MM.1S (cell line): ENCODE results near the gene WRNIP1.
A peak's percentile ranks its signal among the peaks of the same experiment; 100 is the strongest.

Experiments used
- DNase-seq: peaks from one replicate; pipeline ENCODE4 v3.0.0-alpha.2; 2015
- H2AFZ ChIP-seq: fragments of 300-600 bp; sonication (generic); 2 replicates; pipeline ENCODE4 v1.6.0; 2016; ENCODE audit warnings: antibody characterized with exemption, low read length
- H3F3A ChIP-seq: fragments of 300-600 bp; sonication (generic); 2 replicates; pipeline ENCODE4 v1.6.1; 2016; ENCODE audit warnings: mild to moderate bottlenecking, antibody characterized with exemption, low read length, moderate library complexity, mixed read lengths; ENCODE audit not compliant: insufficient read depth
- H3K27ac ChIP-seq: fragments of 300-600 bp; sonication (generic); 2 replicates; pipeline ENCODE4 v1.5.1; 2016; ENCODE audit warnings: mild to moderate bottlenecking, low read length
- H3K27me3 ChIP-seq: fragments of 300-600 bp; sonication (generic); replicated peaks from 2 replicates; pipeline ENCODE4 v1.6.0; 2016; ENCODE audit warnings: low read length; ENCODE audit not compliant: insufficient read depth
- H3K36me3 ChIP-seq: fragments of 300-600 bp; sonication (generic); replicated peaks from 2 replicates; pipeline ENCODE4 v1.6.1; 2016; ENCODE audit warnings: mild to moderate bottlenecking, low read length, mixed read lengths; ENCODE audit not compliant: insufficient read depth
- H3K4me1 ChIP-seq: fragments of 300-600 bp; sonication (generic); 2 replicates; pipeline ENCODE4 v1.6.1; 2016; ENCODE audit warnings: low read length, mixed read lengths
- H3K4me2 ChIP-seq: fragments of 300-600 bp; sonication (generic); 2 replicates; pipeline ENCODE4 v1.6.0; 2016; ENCODE audit warnings: low read depth, low read length
- H3K4me3 ChIP-seq: fragments of 300-600 bp; sonication (generic); 2 replicates; pipeline ENCODE4 v1.5.1; 2016; ENCODE audit warnings: low read length, mixed read lengths
- H3K79me2 ChIP-seq: fragments of 300-600 bp; sonication (generic); 2 replicates; pipeline ENCODE4 v1.6.1; 2016; ENCODE audit warnings: mixed run types, low read length, mixed read lengths
- H3K9ac ChIP-seq: fragments of 300-600 bp; sonication (generic); 2 replicates; pipeline ENCODE4 v1.6.1; 2016; ENCODE audit warnings: low read length, mixed read lengths
- H3K9me2 ChIP-seq: fragments of 300-600 bp; sonication (generic); replicated peaks from 2 replicates; pipeline ENCODE4 v1.6.1; 2016; ENCODE audit warnings: mild to moderate bottlenecking, low read length, mixed read lengths; ENCODE audit not compliant: insufficient read depth
- H3K9me3 ChIP-seq: fragments of 300-600 bp; sonication (generic); replicated peaks from 2 replicates; pipeline ENCODE4 v1.6.1; 2016; ENCODE audit warnings: mild to moderate bottlenecking, low read length, mixed read lengths; ENCODE audit not compliant: insufficient read depth
- H4K20me1 ChIP-seq: fragments of 300-600 bp; sonication (generic); 2 replicates; pipeline ENCODE4 v1.6.1; 2016; ENCODE audit warnings: mild to moderate bottlenecking, low read length, moderate library complexity, mixed read lengths; ENCODE audit not compliant: insufficient read depth
- EZH2 ChIP-seq: fragments of 300-600 bp; sonication (generic); optimal IDR thresholded peaks from 2 replicates; pipeline ENCODE3; 2017; ENCODE audit warnings: low read depth, mild to moderate bottlenecking, antibody characterized with exemption, low read length, mixed read lengths
- EZH2phosphoT487 ChIP-seq: fragments of 300-600 bp; sonication (generic); IDR thresholded peaks from 2 replicates; pipeline ENCODE4 v1.6.1; 2018; ENCODE audit warnings: antibody characterized with exemption, low read length
- TF ChIP-seq, protein P1 (sequence below): fragments of 300-600 bp; sonication (generic); IDR thresholded peaks from 2 replicates; pipeline ENCODE4 v1.5.1; 2016; ENCODE audit warnings: antibody characterized with exemption, low read length, mixed read lengths

The WRNIP1 gene

DNA sequence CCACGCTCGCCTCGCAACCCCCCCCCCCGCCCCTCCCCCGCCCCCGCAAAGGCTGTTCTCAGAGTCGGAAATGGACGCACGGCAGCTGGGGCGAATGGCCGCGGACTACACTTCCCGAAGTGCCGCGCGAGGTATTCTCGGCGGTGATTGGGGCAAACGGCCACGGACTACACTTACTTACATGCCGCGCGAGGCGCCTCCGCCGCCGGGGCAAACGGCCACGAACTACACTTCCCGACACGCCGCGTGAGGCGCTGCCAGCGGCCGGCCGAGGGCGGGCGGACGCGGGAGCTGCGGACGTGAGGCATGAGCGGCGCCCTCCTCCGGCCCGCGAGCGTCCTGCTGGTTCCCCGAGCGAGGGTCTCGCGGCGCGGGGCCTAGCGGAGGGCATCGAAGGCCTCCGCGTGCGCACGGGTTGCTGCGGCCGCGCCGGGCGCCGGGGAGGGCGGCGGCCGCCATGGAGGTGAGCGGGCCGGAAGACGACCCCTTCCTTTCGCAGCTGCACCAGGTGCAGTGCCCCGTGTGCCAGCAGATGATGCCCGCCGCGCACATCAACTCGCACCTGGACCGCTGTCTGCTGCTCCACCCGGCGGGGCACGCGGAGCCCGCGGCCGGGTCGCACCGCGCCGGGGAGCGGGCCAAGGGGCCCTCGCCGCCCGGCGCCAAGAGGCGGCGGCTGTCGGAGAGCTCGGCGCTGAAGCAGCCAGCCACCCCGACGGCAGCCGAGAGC lies at the start of gene WRNIP1:
Gene WRNIP1, plus strand, starts transcription at position 228 of the 730 bp plus-strand sequence. Its CDS starts 230 bp downstream, at position 458.
- Histone ChIP-seq H3K4me3 (peak within 1 kb of the TSS; percentile 81), H3K9ac (peak within 1 kb of the TSS; percentile 81), H3K27ac (peak within 1 kb of the TSS; percentile 82), H4K20me1 (peaks cover 6% of the 10 kb centered on the region; the same call in 1 of the 2 replicates), H3K9me2 (no peaks in the 10 kb centered on the region), H2AFZ (peak within 1 kb of the TSS; percentile 93), H3K4me1 (peaks cover 25% of the 10 kb centered on the region), H3K4me2 (peak within 1 kb of the TSS; percentile 84), H3K79me2 (peaks cover 43% of the 10 kb centered on the region), H3K27me3 (no peaks in the 10 kb centered on the region), H3K9me3 (no peaks in the 10 kb centered on the region), H3K36me3 (peaks cover 2% of the 10 kb centered on the region; the same call in 1 of the 2 replicates), H3F3A (peaks cover 8% of the 10 kb centered on the region)
- TF ChIP-seq, protein P1, sequence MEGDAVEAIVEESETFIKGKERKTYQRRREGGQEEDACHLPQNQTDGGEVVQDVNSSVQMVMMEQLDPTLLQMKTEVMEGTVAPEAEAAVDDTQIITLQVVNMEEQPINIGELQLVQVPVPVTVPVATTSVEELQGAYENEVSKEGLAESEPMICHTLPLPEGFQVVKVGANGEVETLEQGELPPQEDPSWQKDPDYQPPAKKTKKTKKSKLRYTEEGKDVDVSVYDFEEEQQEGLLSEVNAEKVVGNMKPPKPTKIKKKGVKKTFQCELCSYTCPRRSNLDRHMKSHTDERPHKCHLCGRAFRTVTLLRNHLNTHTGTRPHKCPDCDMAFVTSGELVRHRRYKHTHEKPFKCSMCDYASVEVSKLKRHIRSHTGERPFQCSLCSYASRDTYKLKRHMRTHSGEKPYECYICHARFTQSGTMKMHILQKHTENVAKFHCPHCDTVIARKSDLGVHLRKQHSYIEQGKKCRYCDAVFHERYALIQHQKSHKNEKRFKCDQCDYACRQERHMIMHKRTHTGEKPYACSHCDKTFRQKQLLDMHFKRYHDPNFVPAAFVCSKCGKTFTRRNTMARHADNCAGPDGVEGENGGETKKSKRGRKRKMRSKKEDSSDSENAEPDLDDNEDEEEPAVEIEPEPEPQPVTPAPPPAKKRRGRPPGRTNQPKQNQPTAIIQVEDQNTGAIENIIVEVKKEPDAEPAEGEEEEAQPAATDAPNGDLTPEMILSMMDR, result peak; percentile 53
- no peak for TF ChIP-seq EZH2phosphoT487
- peak; percentile 99 for DNase-seq

DNA sequence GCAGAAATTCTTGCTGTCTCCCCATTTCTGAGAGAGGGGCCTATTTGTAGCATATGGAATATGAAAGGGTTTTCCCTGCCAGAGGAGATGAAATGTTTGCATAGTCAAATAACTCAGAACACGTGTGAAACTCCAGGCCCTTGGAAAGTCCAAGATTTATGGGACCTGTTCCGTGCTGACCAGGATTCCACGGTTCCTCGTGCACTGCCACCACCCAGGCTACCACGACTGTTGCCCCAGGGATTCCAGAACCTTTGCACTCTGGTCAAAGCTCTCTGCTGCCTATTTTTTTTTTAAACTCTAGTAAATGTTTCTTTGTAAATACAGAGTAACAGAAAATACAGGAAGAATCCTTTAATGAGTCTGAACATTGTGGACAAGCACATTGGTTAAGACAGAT lies 49.5 kb upstream of the WRNIP1 start:
- no peak for DNase-seq

DNA sequence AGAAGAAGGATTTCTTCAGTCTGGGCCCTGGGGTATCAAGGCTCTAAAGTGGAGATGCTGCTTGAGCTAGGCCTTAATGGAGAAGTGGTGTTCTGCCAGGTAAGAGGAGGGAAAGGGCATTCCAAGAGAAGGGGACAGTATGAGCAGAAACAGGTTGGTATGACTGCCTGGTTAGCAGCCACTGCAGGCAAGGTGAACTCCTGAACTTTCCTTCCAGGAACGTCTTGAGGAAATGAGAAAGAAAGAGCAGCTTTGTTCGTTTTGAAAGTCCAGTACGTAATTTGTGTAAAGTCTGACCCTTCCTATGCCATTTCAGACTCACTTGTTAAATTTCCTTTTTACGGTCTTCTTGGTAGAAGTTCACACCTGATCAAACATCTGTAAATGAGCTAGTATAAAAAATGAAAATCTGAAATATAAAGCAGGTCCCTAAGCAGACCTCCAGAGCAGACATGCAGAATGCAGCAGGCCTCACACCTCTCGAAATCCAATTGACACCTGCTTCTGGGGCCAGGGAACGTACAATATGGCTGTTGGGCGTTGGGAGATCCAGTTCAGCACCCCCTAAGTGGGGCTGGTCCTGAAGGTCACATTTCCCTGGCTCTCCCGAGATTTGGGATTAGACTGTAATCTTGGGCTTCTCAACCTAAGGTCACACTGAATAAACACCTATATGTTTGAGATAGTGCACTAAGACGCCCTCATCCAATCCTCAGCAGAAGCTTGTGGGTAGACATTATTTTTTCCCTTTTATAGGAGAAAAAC lies 48.1 kb upstream of the WRNIP1 start:
- no peaks in the 10 kb centered on the region for H4K20me1 ChIP-seq
- no peaks in the 10 kb centered on the region for H3K79me2 ChIP-seq
- H3K4me2 ChIP-seq, result no peak overlapping the region
- H3K9ac ChIP-seq, result no peak overlapping the region
- H3K9me3 ChIP-seq, result no peaks in the 10 kb centered on the region
- TF ChIP-seq EZH2 (no peak), EZH2phosphoT487 (no peak)
- TF ChIP-seq, protein P1, result no peak
- H3K9me2 ChIP-seq, result no peaks in the 10 kb centered on the region
- H3F3A ChIP-seq, result no peaks in the 10 kb centered on the region
- no peaks in the 10 kb centered on the region for H3K4me1 ChIP-seq
- no peaks in the 10 kb centered on the region for H3K36me3 ChIP-seq
- H3K27me3 ChIP-seq, result no peaks in the 10 kb centered on the region
- no peak overlapping the region for H2AFZ ChIP-seq
- DNase-seq, result no peak
- no peak overlapping the region for H3K27ac ChIP-seq
- H3K4me3 ChIP-seq, result no peak overlapping the region

More for the DNA sequence above, 49.5 kb upstream of the WRNIP1 start:
- no peak overlapping the region for H3K4me3 ChIP-seq
- H3K4me1 ChIP-seq, result no peaks in the 10 kb centered on the region
- no peaks in the 10 kb centered on the region for H3K79me2 ChIP-seq
- no peak overlapping the region for H3K9ac ChIP-seq
- H3K36me3 ChIP-seq, result no peaks in the 10 kb centered on the region
- no peaks in the 10 kb centered on the region for H3K27me3 ChIP-seq
- no peak overlapping the region for H3K27ac ChIP-seq
- H4K20me1 ChIP-seq, result no peaks in the 10 kb centered on the region
- no peaks in the 10 kb centered on the region for H3F3A ChIP-seq
- H3K4me2 ChIP-seq, result no peak overlapping the region
- TF ChIP-seq EZH2 (no peak), EZH2phosphoT487 (no peak)
- TF ChIP-seq, protein P1, result no peak
- no peaks in the 10 kb centered on the region for H3K9me2 ChIP-seq
- H3K9me3 ChIP-seq, result no peaks in the 10 kb centered on the region
- H2AFZ ChIP-seq, result no peak overlapping the region
